ENCODE data around the gene SMYD1. TPM values are rescaled to one million over a fixed set of nuclear protein-coding genes. Genes with fewer than 3 reads are reported as not detected.

Gene SMYD1
- polyA plus RNA-seq, 1 donor from 2014 or later = not detected

DNA sequence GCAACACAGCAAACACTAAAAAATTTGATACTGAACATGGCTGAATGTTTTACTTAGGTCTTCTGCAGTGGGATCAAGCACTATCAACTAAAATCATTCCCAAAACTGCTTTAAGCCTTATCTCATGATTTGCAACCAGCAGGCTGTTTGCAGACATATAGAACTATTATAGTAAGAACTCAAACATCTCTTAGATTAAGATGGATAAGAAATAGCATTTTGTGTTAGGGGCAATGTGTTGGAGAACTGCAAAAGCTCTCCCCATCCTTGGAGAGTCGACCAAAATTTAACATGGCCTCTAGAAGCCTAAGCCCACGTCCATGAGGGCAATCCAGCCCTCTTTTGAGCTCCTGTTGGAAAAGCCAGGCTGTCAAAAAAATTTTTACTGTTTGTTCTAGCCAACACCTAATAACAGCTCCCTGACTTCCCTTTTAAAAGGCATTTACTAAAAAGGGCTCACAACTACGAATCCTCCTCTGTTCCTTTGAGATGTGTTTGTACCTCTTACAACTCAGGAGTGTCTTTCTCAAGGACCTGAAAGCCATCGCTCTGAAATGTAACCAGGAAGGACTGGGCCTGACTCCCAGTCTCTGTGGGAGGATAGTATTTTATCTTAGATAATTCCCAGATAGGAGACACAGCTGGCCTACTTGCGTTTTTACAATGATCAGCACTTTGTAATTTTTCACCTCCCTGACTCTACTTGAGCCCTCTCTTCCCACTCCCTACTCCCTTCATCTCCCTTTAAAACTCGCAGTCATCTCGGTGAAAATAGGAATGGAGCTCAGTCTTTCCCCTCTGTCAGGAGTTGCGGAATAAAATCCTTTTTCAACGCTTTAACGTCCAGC is 13.5 kb upstream of the SMYD1 start:
- peaks cover 14% of the 10 kb centered on the region for H3K79me2 ChIP-seq (replicated peaks; ENCODE audit: insufficient read depth, low read length)
- peak overlapping the region; percentile 86 for H3K9ac ChIP-seq (ENCODE audit: low read length)

DNA sequence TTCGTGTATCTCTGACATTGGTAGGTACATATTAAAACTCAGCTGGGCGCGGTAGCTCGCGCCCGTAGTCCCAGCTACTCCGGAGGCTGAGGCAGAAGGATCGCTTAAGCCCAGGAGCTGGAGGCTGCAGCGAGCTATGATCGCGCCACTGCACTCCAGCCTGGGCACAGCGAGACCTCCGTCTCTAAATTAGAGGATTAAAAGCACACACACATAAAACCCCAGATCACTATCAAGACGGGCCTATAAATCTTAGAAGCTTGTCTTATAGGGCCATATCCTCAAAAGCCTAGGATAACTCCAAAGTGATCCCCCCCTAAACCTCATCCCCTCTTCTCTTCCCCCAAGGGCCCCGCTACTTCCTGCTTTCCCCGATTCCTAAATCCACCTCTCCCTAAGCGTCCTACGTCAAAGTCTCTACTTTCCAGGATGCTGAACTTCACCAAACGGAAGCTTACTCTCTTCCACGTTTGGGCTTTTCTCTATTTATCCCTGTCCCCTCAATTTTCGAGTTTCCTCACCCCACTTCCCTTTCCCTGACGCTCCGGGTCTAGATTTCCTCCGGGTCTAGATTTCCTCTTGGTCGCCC is 12.7 kb upstream of the SMYD1 start:
- Histone ChIP-seq H3K4me2 (ENCODE audit: low read length) (peak overlapping the region; percentile 43), H3K9ac (ENCODE audit: low read length) (peak overlapping the region; percentile 86), H3K79me2 (replicated peaks; ENCODE audit: insufficient read depth, low read length) (peaks cover 14% of the 10 kb centered on the region), H3K27ac (ENCODE audit: low read length) (peak overlapping the region; percentile 83), H2AFZ (ENCODE audit: low read depth, low read length) (peak overlapping the region; percentile 41), H3K27me3 (ENCODE audit: insufficient read depth, low read depth, low read length) (no peaks in the 10 kb centered on the region), H3F3A (ENCODE audit: insufficient read depth, low read length, poor library complexity, severe bottlenecking) (no peaks in the 10 kb centered on the region), H3K9me3 (ENCODE audit: low read length) (no peaks in the 10 kb centered on the region), H3K4me3 (ENCODE audit: low read length) (peak overlapping the region; percentile 83), H3K9me2 (ENCODE audit: insufficient read depth, low read length) (no peaks in the 10 kb centered on the region), H3K36me3 (ENCODE audit: insufficient read depth, low read length) (no peaks in the 10 kb centered on the region), H4K20me1 (ENCODE audit: insufficient read depth) (no peaks in the 10 kb centered on the region)
- TF ChIP-seq, protein P1, sequence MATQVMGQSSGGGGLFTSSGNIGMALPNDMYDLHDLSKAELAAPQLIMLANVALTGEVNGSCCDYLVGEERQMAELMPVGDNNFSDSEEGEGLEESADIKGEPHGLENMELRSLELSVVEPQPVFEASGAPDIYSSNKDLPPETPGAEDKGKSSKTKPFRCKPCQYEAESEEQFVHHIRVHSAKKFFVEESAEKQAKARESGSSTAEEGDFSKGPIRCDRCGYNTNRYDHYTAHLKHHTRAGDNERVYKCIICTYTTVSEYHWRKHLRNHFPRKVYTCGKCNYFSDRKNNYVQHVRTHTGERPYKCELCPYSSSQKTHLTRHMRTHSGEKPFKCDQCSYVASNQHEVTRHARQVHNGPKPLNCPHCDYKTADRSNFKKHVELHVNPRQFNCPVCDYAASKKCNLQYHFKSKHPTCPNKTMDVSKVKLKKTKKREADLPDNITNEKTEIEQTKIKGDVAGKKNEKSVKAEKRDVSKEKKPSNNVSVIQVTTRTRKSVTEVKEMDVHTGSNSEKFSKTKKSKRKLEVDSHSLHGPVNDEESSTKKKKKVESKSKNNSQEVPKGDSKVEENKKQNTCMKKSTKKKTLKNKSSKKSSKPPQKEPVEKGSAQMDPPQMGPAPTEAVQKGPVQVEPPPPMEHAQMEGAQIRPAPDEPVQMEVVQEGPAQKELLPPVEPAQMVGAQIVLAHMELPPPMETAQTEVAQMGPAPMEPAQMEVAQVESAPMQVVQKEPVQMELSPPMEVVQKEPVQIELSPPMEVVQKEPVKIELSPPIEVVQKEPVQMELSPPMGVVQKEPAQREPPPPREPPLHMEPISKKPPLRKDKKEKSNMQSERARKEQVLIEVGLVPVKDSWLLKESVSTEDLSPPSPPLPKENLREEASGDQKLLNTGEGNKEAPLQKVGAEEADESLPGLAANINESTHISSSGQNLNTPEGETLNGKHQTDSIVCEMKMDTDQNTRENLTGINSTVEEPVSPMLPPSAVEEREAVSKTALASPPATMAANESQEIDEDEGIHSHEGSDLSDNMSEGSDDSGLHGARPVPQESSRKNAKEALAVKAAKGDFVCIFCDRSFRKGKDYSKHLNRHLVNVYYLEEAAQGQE (IDR thresholded peaks at IDR 0.05; ENCODE audit: borderline replicate concordance) = no peak
- TF ChIP-seq EZH2 (IDR thresholded peaks at IDR 0.05; ENCODE audit: borderline replicate concordance, insufficient read depth, low read length, poor library complexity, severe bottlenecking) (no peak), POLR2AphosphoS5 (IDR thresholded peaks at IDR 0.05) (no peak)

More for the DNA sequence above, 13.5 kb upstream of the SMYD1 start:
- H3K9me2 ChIP-seq (ENCODE audit: insufficient read depth, low read length) = no peaks in the 10 kb centered on the region
- no peaks in the 10 kb centered on the region for H3K9me3 ChIP-seq (ENCODE audit: low read length)
- no peaks in the 10 kb centered on the region for H3K27me3 ChIP-seq (ENCODE audit: insufficient read depth, low read depth, low read length)
- no peaks in the 10 kb centered on the region for H3F3A ChIP-seq (ENCODE audit: insufficient read depth, low read length, poor library complexity, severe bottlenecking)
- H3K4me3 ChIP-seq (ENCODE audit: low read length) = peak overlapping the region; percentile 83
- H4K20me1 ChIP-seq (ENCODE audit: insufficient read depth) = no peaks in the 10 kb centered on the region
- H3K4me2 ChIP-seq (ENCODE audit: low read length) = peak overlapping the region; percentile 43
- TF ChIP-seq SMC3 (conservative IDR thresholded peaks at IDR 0.05; ENCODE audit: poor library complexity) (no peak), EP300 (conservative IDR thresholded peaks at IDR 0.05; ENCODE audit: poor library complexity, severe bottlenecking) (no peak), RAD21 (conservative IDR thresholded peaks at IDR 0.05) (no peak), TAF1 (IDR thresholded peaks at IDR 0.05; ENCODE audit: low read depth) (no peak), POLR2AphosphoS5 (IDR thresholded peaks at IDR 0.05) (no peak), MXI1 (conservative IDR thresholded peaks at IDR 0.05; ENCODE audit: poor library complexity, severe bottlenecking) (no peak), EZH2 (IDR thresholded peaks at IDR 0.05; ENCODE audit: borderline replicate concordance, insufficient read depth, low read length, poor library complexity, severe bottlenecking) (no peak)
- TF ChIP-seq, protein P2, sequence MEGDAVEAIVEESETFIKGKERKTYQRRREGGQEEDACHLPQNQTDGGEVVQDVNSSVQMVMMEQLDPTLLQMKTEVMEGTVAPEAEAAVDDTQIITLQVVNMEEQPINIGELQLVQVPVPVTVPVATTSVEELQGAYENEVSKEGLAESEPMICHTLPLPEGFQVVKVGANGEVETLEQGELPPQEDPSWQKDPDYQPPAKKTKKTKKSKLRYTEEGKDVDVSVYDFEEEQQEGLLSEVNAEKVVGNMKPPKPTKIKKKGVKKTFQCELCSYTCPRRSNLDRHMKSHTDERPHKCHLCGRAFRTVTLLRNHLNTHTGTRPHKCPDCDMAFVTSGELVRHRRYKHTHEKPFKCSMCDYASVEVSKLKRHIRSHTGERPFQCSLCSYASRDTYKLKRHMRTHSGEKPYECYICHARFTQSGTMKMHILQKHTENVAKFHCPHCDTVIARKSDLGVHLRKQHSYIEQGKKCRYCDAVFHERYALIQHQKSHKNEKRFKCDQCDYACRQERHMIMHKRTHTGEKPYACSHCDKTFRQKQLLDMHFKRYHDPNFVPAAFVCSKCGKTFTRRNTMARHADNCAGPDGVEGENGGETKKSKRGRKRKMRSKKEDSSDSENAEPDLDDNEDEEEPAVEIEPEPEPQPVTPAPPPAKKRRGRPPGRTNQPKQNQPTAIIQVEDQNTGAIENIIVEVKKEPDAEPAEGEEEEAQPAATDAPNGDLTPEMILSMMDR (IDR thresholded peaks at IDR 0.05; ENCODE audit: poor library complexity, severe bottlenecking) = no peak
- TF ChIP-seq, protein P1 (IDR thresholded peaks at IDR 0.05; ENCODE audit: borderline replicate concordance) = no peak
- no peak overlapping the region for H2AFZ ChIP-seq (ENCODE audit: low read depth, low read length)
- no peak overlapping the region for H3K27ac ChIP-seq (ENCODE audit: low read length)
- H3K36me3 ChIP-seq (ENCODE audit: insufficient read depth, low read length) = no peaks in the 10 kb centered on the region

Data from neural cell (in vitro differentiated cells).